GM18499 (cell line): ENCODE results near the gene MORN1.

Experiments used
- ATAC-seq: cut with Tn5 transposase; IDR thresholded peaks from one replicate; pipeline ENCODE4 v1.9.1; 2021; ENCODE audit warnings: moderate number of reproducible peaks; ENCODE audit not compliant: insufficient read depth, unreplicated experiment

Gene MORN1

GRCh38 chr1:2389644-2390043, 1.7 kb downstream of the MORN1 start:
- ATAC-seq, result no peak

- ATAC-seq, result no peak
These were observed 3.1 kb downstream of the MORN1 start for GRCh38 chr1:2388004-2388913.

- ATAC-seq, result no peak
These were observed 4.4 kb downstream of the MORN1 start for GRCh38 chr1:2386636-2387611.

GRCh38 chr1:2385606-2386280, 5.6 kb downstream of the MORN1 start:
- ATAC-seq, result no peak

- ATAC-seq, result no peak
These were observed 6.3 kb downstream of the MORN1 start for GRCh38 chr1:2384941-2385481.

GRCh38 chr1:2384130-2384860, 7.1 kb downstream of the MORN1 start:
- ATAC-seq, result no peak

- ATAC-seq, result no peak
These were observed 7.8 kb downstream of the MORN1 start for GRCh38 chr1:2383576-2383975.

- ATAC-seq, result no peak
These were observed 8.6 kb downstream of the MORN1 start for GRCh38 chr1:2382621-2383361.

- no peak for ATAC-seq
These were observed 9.4 kb downstream of the MORN1 start for GRCh38 chr1:2381741-2382620.

GRCh38 chr1:2380816-2381591, 10.3 kb downstream of the MORN1 start:
- ATAC-seq, result no peak

- ATAC-seq, result no peak
These were observed 11.5 kb downstream of the MORN1 start for GRCh38 chr1:2379733-2380404.

- no peak for ATAC-seq
These were observed 12.2 kb downstream of the MORN1 start for GRCh38 chr1:2378956-2379732.

GRCh38 chr1:2378441-2378851, 12.9 kb downstream of the MORN1 start:
- ATAC-seq, result no peak

GRCh38 chr1:2377751-2378440, 13.5 kb downstream of the MORN1 start:
- ATAC-seq, result no peak

GRCh38 chr1:2376931-2377672, 14.3 kb downstream of the MORN1 start:
- no peak for ATAC-seq
